IMR-90 (cell line): ENCODE data around the gene SLC12A6. TPM values are rescaled to one million over a fixed set of nuclear protein-coding genes. Genes with fewer than 3 reads are reported as not detected.

Experiments used
- ATAC-seq: fragments of 200-7000 bp; cut with Tn5 transposase; 2 replicates; pipeline ENCODE4 v1.9.1; 2020; ENCODE audit warnings: low read depth, mild to moderate bottlenecking, moderate library complexity
- BruUV-seq: library from RNA; stranded (reverse); fragments of 400-500 nt; replicated peaks from 2 replicates; lab custom pipeline; 2021; lab: Mats Ljungman, UMichigan
- CTCF ChIA-PET: fragments of 300-600 bp; formaldehyde crosslinking; extraction: SDS; loops from one replicate; lab custom pipeline; 2021; ENCODE audit warnings: antibody characterized with exemption; lab: Yijun Ruan, JAX
- POLR2A ChIA-PET: fragments of 300-600 bp; sonication (Branson Sonifier 250); formaldehyde crosslinking; loops from one replicate; lab custom pipeline; 2022; ENCODE audit warnings: antibody characterized with exemption; ENCODE audit not compliant: unreplicated experiment; lab: Charles Lee
- DNase-seq: peaks from one replicate; pipeline ENCODE4 v3.0.0; 2013
- H2AFZ ChIP-seq: replicated peaks from 2 replicates; pipeline ENCODE3; 2013; ENCODE audit warnings: low read length, mild to moderate bottlenecking; ENCODE audit not compliant: poor library complexity
- H2AK5ac ChIP-seq: 2 replicates; pipeline ENCODE4 v1.6.1; 2013; ENCODE audit warnings: low read depth, low read length, inconsistent platforms
- H2AK9ac ChIP-seq: replicated peaks from 2 replicates; pipeline ENCODE3; 2013; ENCODE audit warnings: mild to moderate bottlenecking, low read depth, low read length, moderate library complexity; ENCODE audit not compliant: poor library complexity
- H2BK120ac ChIP-seq: 2 replicates; pipeline ENCODE4 v1.6.1; 2013; ENCODE audit warnings: low read depth, low read length, inconsistent platforms
- H2BK15ac ChIP-seq: 3 replicates; pipeline ENCODE4 v1.6.1; 2013; ENCODE audit warnings: low read depth, low read length, inconsistent platforms
- H2BK20ac ChIP-seq: 2 replicates; pipeline ENCODE4 v1.6.1; 2013; ENCODE audit warnings: low read depth, mild to moderate bottlenecking, inconsistent platforms, low read length, moderate library complexity
- H2BK5ac ChIP-seq: 2 replicates; pipeline ENCODE4 v1.6.1; 2013; ENCODE audit warnings: mild to moderate bottlenecking, low read depth, low read length, inconsistent platforms; ENCODE audit not compliant: poor library complexity, severe bottlenecking
- H3K14ac ChIP-seq: replicated peaks from 2 replicates; pipeline ENCODE4 v1.6.1; 2013; ENCODE audit warnings: low read depth, low read length, inconsistent platforms
- H3K18ac ChIP-seq: 2 replicates; pipeline ENCODE4 v1.6.1; 2013; ENCODE audit warnings: low read depth, low read length, control low read depth
- H3K23ac ChIP-seq: 2 replicates; pipeline ENCODE4 v1.6.1; 2013; ENCODE audit warnings: low read depth, low read length, inconsistent platforms
- H3K27ac ChIP-seq: 2 replicates; pipeline ENCODE4 v1.5.1; 2013; ENCODE audit warnings: mild to moderate bottlenecking, control low read depth, low read length; ENCODE audit not compliant: insufficient read depth
- H3K27me3 ChIP-seq: 2 replicates; pipeline ENCODE4 v1.6.1; 2013; ENCODE audit warnings: low read length; ENCODE audit not compliant: control insufficient read depth, insufficient read depth
- H3K36me3 ChIP-seq: 2 replicates; pipeline ENCODE4 v1.6.1; 2013; ENCODE audit warnings: low read length, mixed read lengths; ENCODE audit not compliant: control insufficient read depth, insufficient read depth
- H3K4ac ChIP-seq: 2 replicates; pipeline ENCODE4 v1.6.1; 2013; ENCODE audit warnings: low read depth, low read length, inconsistent platforms
- H3K4me1 ChIP-seq: 2 replicates; pipeline ENCODE4 v1.6.1; 2013; ENCODE audit warnings: low read length, mixed read lengths; ENCODE audit not compliant: control insufficient read depth, insufficient read depth
- H3K4me2 ChIP-seq: 2 replicates; pipeline ENCODE4 v1.6.1; 2013; ENCODE audit warnings: low read depth, mild to moderate bottlenecking, control low read depth, low read length, moderate library complexity
- H3K4me3 ChIP-seq: 2 replicates; pipeline ENCODE4 v1.5.1; 2013; ENCODE audit warnings: low read depth, mild to moderate bottlenecking, control low read depth, low read length, moderate library complexity; ENCODE audit not compliant: insufficient read depth
- H3K56ac ChIP-seq: 2 replicates; pipeline ENCODE4 v1.6.1; 2013; ENCODE audit warnings: low read length, inconsistent platforms; ENCODE audit not compliant: insufficient read depth; ENCODE audit errors: extremely low read depth
- H3K79me1 ChIP-seq, 2 experiments: 2 replicates each; pipeline ENCODE4 v1.6.1; 2013; ENCODE audit warnings: low read length in 2 of 2, inconsistent platforms in 1 of 2, low read depth in 1 of 2
- H3K9ac ChIP-seq: 2 replicates; pipeline ENCODE4 v1.6.1; 2013; ENCODE audit warnings: low read depth, low read length, control low read depth
- H3K9me1 ChIP-seq: 2 replicates; pipeline ENCODE4 v1.6.1; 2013; ENCODE audit warnings: low read length, inconsistent platforms; ENCODE audit not compliant: insufficient read depth
- H3K9me3 ChIP-seq: 2 replicates; pipeline ENCODE4 v1.6.1; 2013; ENCODE audit warnings: low read length; ENCODE audit not compliant: control insufficient read depth, insufficient read depth
- H4K20me1 ChIP-seq: 2 replicates; pipeline ENCODE4 v1.6.1; 2013; ENCODE audit warnings: low read length, inconsistent platforms; ENCODE audit not compliant: insufficient read depth
- H4K5ac ChIP-seq: 2 replicates; pipeline ENCODE4 v1.6.1; 2013; ENCODE audit warnings: mild to moderate bottlenecking, low read depth, low read length, control low read depth
- H4K8ac ChIP-seq, 2 experiments: 2 replicates each; pipeline ENCODE4 v1.6.1; 2013; ENCODE audit warnings: low read depth in 2 of 2, low read length in 2 of 2, control low read depth in 1 of 2, inconsistent platforms in 1 of 2
- H4K91ac ChIP-seq: 2 replicates; pipeline ENCODE4 v1.6.1; 2013; ENCODE audit warnings: low read depth, low read length, inconsistent platforms; ENCODE audit not compliant: insufficient read depth
- CEBPB ChIP-seq: IDR thresholded peaks from 2 replicates; pipeline ENCODE4 v1.6.1; 2012; ENCODE audit warnings: low read depth, low read length, improper control_type of control experiment
- FOS ChIP-seq: fragments of 150-350 bp; IDR thresholded peaks from 2 replicates; pipeline ENCODE4 v1.6.1; 2016; ENCODE audit warnings: low read depth, low read length
- RFX5 ChIP-seq: IDR thresholded peaks from 2 replicates; pipeline ENCODE4 v1.8.0; 2012; ENCODE audit warnings: low read depth, mild to moderate bottlenecking, low read length, moderate library complexity
- SMC3 ChIP-seq: fragments of 150-350 bp; IDR thresholded peaks from 2 replicates; pipeline ENCODE4 v1.6.1; 2016; ENCODE audit warnings: low read depth, mild to moderate bottlenecking, antibody characterized with exemption, low read length, moderate library complexity
- WGBS, 2 experiments: methylation state at CpG; one replicate each; pipeline versions ENCODE4 v1.1.5 to v1.1.7; 2013; ENCODE audit warnings: missing lambda C conversion rate in 2 of 2; ENCODE audit not compliant: insufficient read length in 1 of 2; ENCODE audit errors: extremely low coverage in 2 of 2; 5-methylcytosine and 5-hydroxymethylcytosine counted together
- dilution Hi-C: fragments of 300-500 bp; cut with HindIII; formaldehyde crosslinking; loops from one replicate; pipeline ENCODE4 v1.14.3; 2018; ENCODE audit warnings: low sequenced_read_pairs; ENCODE audit not compliant: unreplicated experiment
- in situ Hi-C: fragments of 300-500 bp; cut with MboI; formaldehyde crosslinking; loops from 3 replicates; pipeline ENCODE4 v1.14.3; 2019; ENCODE audit warnings: low sequenced_read_pairs, inconsistent platforms, mixed read lengths
- intact Hi-C: fragments of 100-400 bp; cut with micrococcal nuclease; formaldehyde crosslinking; loops from 2 replicates; pipeline ENCODE4 v1.10.0; 2022
- polyA plus RNA-seq, 3 experiments: library from polyadenylated mRNA; depleted of rRNA; stranded (reverse); fragments of >200 nt; gene quantifications; 2 replicates each; pipeline ENCODE4 v1.2.3, GENCODE V29; 2012; ENCODE audit warnings: low replicate concordance in 1 of 3
- total RNA-seq: library from RNA; depleted of rRNA; stranded (reverse); fragments of >200 nt; gene quantifications from 2 replicates; pipeline ENCODE4 v1.2.3, GENCODE V29; 2012

Gene SLC12A6
- total and polyA plus RNA-seq, 2 of the 4 experiments (the other 2 are of a cell fraction) = 7.7 to 10.2 TPM

DNA sequence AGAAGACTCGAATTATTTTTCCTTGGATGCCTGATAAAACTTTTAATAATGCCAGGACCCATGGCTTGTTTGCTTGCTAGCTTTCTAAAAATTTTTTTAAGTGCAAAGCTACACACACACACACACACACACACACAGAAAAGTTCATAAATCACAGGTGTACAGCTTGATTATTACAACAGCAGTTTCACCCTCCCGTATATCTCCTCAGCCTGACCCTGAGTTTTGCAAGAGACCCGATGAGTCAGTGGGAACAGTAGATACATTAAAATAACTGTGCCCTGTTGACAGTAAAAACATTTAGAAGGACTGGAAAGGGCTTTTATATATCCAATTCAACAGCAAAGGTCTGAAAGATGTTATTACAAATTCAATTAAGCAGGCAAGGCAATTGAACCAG lies 66.1 kb downstream of the SLC12A6 start:
- H4K20me1 ChIP-seq = no peaks in the 10 kb centered on the region
- DNase-seq = peak; percentile 88
- no peak overlapping the region for H2BK15ac ChIP-seq
- no peak overlapping the region for H4K8ac ChIP-seq
- H3K4ac ChIP-seq = no peak overlapping the region
- H3K4me1 ChIP-seq = peaks cover 3% of the 10 kb centered on the region
- H3K79me1 ChIP-seq = no peaks in the 10 kb centered on the region
- BruUV-seq = no TSS peak
- no peak overlapping the region for H3K9ac ChIP-seq
- TF ChIP-seq FOS = peak; percentile 71; the same call in 1 of the 2 replicates
- no peak for TF ChIP-seq RFX5
- peak; percentile 94 for TF ChIP-seq CEBPB
- TF ChIP-seq SMC3 = no peak
- no peak overlapping the region for H3K14ac ChIP-seq
- no peak overlapping the region for H2BK5ac ChIP-seq
- H3K27me3 ChIP-seq = no peaks in the 10 kb centered on the region
- H3K27ac ChIP-seq = no peak overlapping the region
- H3K4me3 ChIP-seq = no peak overlapping the region
- H2BK120ac ChIP-seq = no peak overlapping the region
- no peak overlapping the region for H3K56ac ChIP-seq
- H3K9me3 ChIP-seq = no peaks in the 10 kb centered on the region
- H2AFZ ChIP-seq = no peak overlapping the region
- H4K5ac ChIP-seq = no peak overlapping the region
- H3K23ac ChIP-seq = no peak overlapping the region
- dilution Hi-C loops = no loop called here
- ChIA-PET POLR2A (interaction anchor here (0.6 kb wide), 1 partner anchor 1078 kb away, joined by 22 read pairs; no protein-coding TSS in a partner anchor), CTCF (no interaction called here)
- 0 out of 2 replicates have a peak, but pooled peaks cover 1% of the 10 kb centered on the region for H3K36me3 ChIP-seq
- H2AK5ac ChIP-seq = no peak overlapping the region
- H2BK20ac ChIP-seq = no peak overlapping the region
- no CpG with 5 or more reads among the region's 3 CpGs for WGBS, 2 experiments
- H3K18ac ChIP-seq = no peak overlapping the region
- in situ Hi-C loops = no loop called here
- no peak overlapping the region for H4K91ac ChIP-seq
- peak overlapping the region; percentile 53; the same call in 1 of the 2 replicates for H3K4me2 ChIP-seq
- ATAC-seq = peak; percentile 87
- intact Hi-C loops = no loop called here
- H2AK9ac ChIP-seq = no peak overlapping the region
- peaks cover 2% of the 10 kb centered on the region; the same call in 1 of the 2 replicates for H3K9me1 ChIP-seq
